NT2/D1 (cell line): Measurements from ENCODE around the gene TMEM132E.

Experiments used
- DNase-seq: peaks from one replicate; pipeline ENCODE4 v3.0.0-alpha.2; 2011; ENCODE audit warnings: low read depth, low spot score
- H3K27me3 ChIP-seq: 2 replicates; pipeline ENCODE4 v1.6.0; 2011; ENCODE audit warnings: mild to moderate bottlenecking; ENCODE audit not compliant: insufficient read length, insufficient read depth
- H3K36me3 ChIP-seq: 2 replicates; pipeline ENCODE4 v1.6.1; 2011; ENCODE audit warnings: mild to moderate bottlenecking, low read length, mixed read lengths; ENCODE audit not compliant: insufficient read depth, insufficient read length
- H3K4me1 ChIP-seq: 2 replicates; pipeline ENCODE4 v1.5.1; 2011; ENCODE audit not compliant: insufficient read depth, insufficient read length
- H3K4me3 ChIP-seq: 2 replicates; pipeline ENCODE4 v1.5.1; 2011; ENCODE audit warnings: low read depth; ENCODE audit not compliant: insufficient read length
- H3K9ac ChIP-seq: 2 replicates; pipeline ENCODE4 v1.6.0; 2011; ENCODE audit warnings: low read depth; ENCODE audit not compliant: insufficient read length
- H3K9me3 ChIP-seq: 2 replicates; pipeline ENCODE4 v1.5.1; 2011; ENCODE audit warnings: mild to moderate bottlenecking, low read length; ENCODE audit not compliant: insufficient read depth
- SUZ12 ChIP-seq: IDR thresholded peaks from 2 replicates; pipeline ENCODE4 v1.6.1; 2011; ENCODE audit not compliant: insufficient read length, insufficient read depth; ENCODE audit errors: extremely low read depth
- YY1 ChIP-seq: IDR thresholded peaks from 2 replicates; pipeline ENCODE4 v1.6.1; 2011; ENCODE audit not compliant: insufficient read length, insufficient read depth
- ZNF274 ChIP-seq: IDR thresholded peaks from 2 replicates; pipeline ENCODE4 v1.6.1; 2011; ENCODE audit warnings: mild to moderate bottlenecking, low read depth, low read length

Gene TMEM132E

GRCh38 chr17:34644941-34645550, 65.7 kb downstream of the TMEM132E start:
- TF ChIP-seq ZNF274 = no peak
- no peak for TF ChIP-seq YY1
- TF ChIP-seq SUZ12 = no peak
- H3K4me3 ChIP-seq = no peak overlapping the region

GRCh38 chr17:34645594-34645993, 66.2 kb downstream of the TMEM132E start:
- H3K4me1 ChIP-seq = no peaks in the 10 kb centered on the region
- H3K9ac ChIP-seq = no peak overlapping the region
- H3K9me3 ChIP-seq = no peaks in the 10 kb centered on the region
- H3K27me3 ChIP-seq = peaks cover 14% of the 10 kb centered on the region
- H3K36me3 ChIP-seq = no peaks in the 10 kb centered on the region
- no peak overlapping the region for H3K4me3 ChIP-seq
- TF ChIP-seq YY1 (no peak), SUZ12 (no peak), ZNF274 (no peak)
- no peak for DNase-seq

More at GRCh38 chr17:34644941-34645550, 65.7 kb downstream of the TMEM132E start:
- no peak overlapping the region for H3K9ac ChIP-seq
- DNase-seq = no peak
- H3K36me3 ChIP-seq = no peaks in the 10 kb centered on the region
- H3K4me1 ChIP-seq = no peaks in the 10 kb centered on the region
- H3K9me3 ChIP-seq = no peaks in the 10 kb centered on the region
- peaks cover 18% of the 10 kb centered on the region for H3K27me3 ChIP-seq

- Histone ChIP-seq H3K9ac (no peak overlapping the region), H3K4me1 (no peaks in the 10 kb centered on the region), H3K9me3 (no peaks in the 10 kb centered on the region), H3K4me3 (no peak overlapping the region), H3K27me3 (peaks cover 6% of the 10 kb centered on the region), H3K36me3 (no peaks in the 10 kb centered on the region)
- no peak for DNase-seq
- no peak for TF ChIP-seq YY1
- TF ChIP-seq ZNF274 = no peak
- TF ChIP-seq SUZ12 = no peak
Measured at GRCh38 chr17:34647511-34647910, 68.1 kb downstream of the TMEM132E start.

GRCh38 chr17:34650051-34650750, 70.8 kb downstream of the TMEM132E start:
- Histone ChIP-seq H3K27me3 (no peaks in the 10 kb centered on the region), H3K9me3 (no peaks in the 10 kb centered on the region), H3K9ac (no peak overlapping the region), H3K4me3 (no peak overlapping the region), H3K4me1 (no peaks in the 10 kb centered on the region), H3K36me3 (no peaks in the 10 kb centered on the region)
- TF ChIP-seq YY1 = no peak
- TF ChIP-seq ZNF274 = no peak
- no peak for TF ChIP-seq SUZ12
- no peak for DNase-seq

GRCh38 chr17:34651402-34651811, 72.0 kb downstream of the TMEM132E start:
- DNase-seq = no peak
- Histone ChIP-seq H3K36me3 (no peaks in the 10 kb centered on the region), H3K4me1 (no peaks in the 10 kb centered on the region), H3K9ac (no peak overlapping the region), H3K9me3 (no peaks in the 10 kb centered on the region), H3K4me3 (no peak overlapping the region), H3K27me3 (no peaks in the 10 kb centered on the region)
- TF ChIP-seq ZNF274 (no peak), SUZ12 (no peak), YY1 (no peak)

GRCh38 chr17:34652021-34652555, 72.7 kb downstream of the TMEM132E start:
- H3K9ac ChIP-seq = no peak overlapping the region
- no peak overlapping the region for H3K4me3 ChIP-seq
- no peaks in the 10 kb centered on the region for H3K36me3 ChIP-seq
- no peak for DNase-seq
- no peaks in the 10 kb centered on the region for H3K27me3 ChIP-seq
- TF ChIP-seq YY1 = no peak
- no peak for TF ChIP-seq ZNF274
- no peak for TF ChIP-seq SUZ12
- no peaks in the 10 kb centered on the region for H3K9me3 ChIP-seq
- no peaks in the 10 kb centered on the region for H3K4me1 ChIP-seq

- Histone ChIP-seq H3K9me3 (no peaks in the 10 kb centered on the region), H3K27me3 (no peaks in the 10 kb centered on the region), H3K9ac (no peak overlapping the region), H3K36me3 (no peaks in the 10 kb centered on the region), H3K4me3 (no peak overlapping the region), H3K4me1 (no peaks in the 10 kb centered on the region)
- DNase-seq = no peak
- TF ChIP-seq ZNF274 = no peak
- TF ChIP-seq YY1 = no peak
- TF ChIP-seq SUZ12 = no peak
Measured at GRCh38 chr17:34653511-34653910, 74.1 kb downstream of the TMEM132E start.
